Activated CD4-positive, alpha-beta memory T cell treated with anti-CD3 and anti-CD28 coated beads, Interleukin-2, amount 10 ng/mL, durations not matched to agents 7 days and 5 days (primary cell): ENCODE measurements around the gene RSRP1. TPM values are rescaled to one million over a fixed set of nuclear protein-coding genes. Genes with fewer than 3 reads are reported as not detected.
"Not testable (repeated sequence)": the region's sequence is repeated elsewhere in the genome, so short reads cannot be mapped to it uniquely, and the experiment has no call there.

Experiments used
- CTCF ChIA-PET: fragments of 350-600 bp; sonication (Branson Sonifier 250); formaldehyde crosslinking; loops from one replicate; lab custom pipeline; 2021; ENCODE audit warnings: antibody characterized with exemption, inconsistent platforms; lab: Charles Lee
- POLR2A ChIA-PET: fragments of 350-600 bp; sonication (Branson Sonifier 250); formaldehyde crosslinking; loops from one replicate; lab custom pipeline; 2021; ENCODE audit warnings: antibody characterized with exemption; lab: Charles Lee
- DNase-seq: peaks from one replicate; pipeline ENCODE4 v3.0.0-alpha.2; 2020
- H3K27ac Mint-ChIP-seq: one replicate; pipeline ENCODE4 v1.8.0; 2021; ENCODE audit warnings: mild to moderate bottlenecking, mixed read lengths
- H3K27me3 Mint-ChIP-seq: one replicate; pipeline ENCODE4 v1.8.0; 2021; ENCODE audit warnings: mixed read lengths
- H3K36me3 Mint-ChIP-seq: one replicate; pipeline ENCODE4 v1.8.0; 2021; ENCODE audit warnings: low read depth, mixed read lengths
- H3K4me1 Mint-ChIP-seq: one replicate; pipeline ENCODE4 v1.8.0; 2021; ENCODE audit warnings: mixed read lengths
- H3K4me3 Mint-ChIP-seq: one replicate; pipeline ENCODE4 v1.8.0; 2021; ENCODE audit warnings: mild to moderate bottlenecking, mixed read lengths
- H3K9me3 Mint-ChIP-seq: one replicate; pipeline ENCODE4 v1.8.0; 2021; ENCODE audit warnings: mixed read lengths
- total RNA-seq, 2 experiments: library from RNA; stranded (reverse); gene quantifications; one replicate each; pipeline ENCODE4 v1.2.3, GENCODE V29; 2021

The RSRP1 gene
- total RNA-seq, 2 experiments from 2014 or later, result 236 to 237 TPM

- H3K36me3 Mint-ChIP-seq, CTCF ChIA-PET, H3K4me3 Mint-ChIP-seq, DNase-seq, H3K4me1 Mint-ChIP-seq, H3K9me3 Mint-ChIP-seq, H3K27ac Mint-ChIP-seq, H3K27me3 Mint-ChIP-seq, POLR2A ChIA-PET: not testable (repeated sequence)
Observed at GRCh38 chr1:25275648-25276047, 28.4 kb upstream of the RSRP1 start.

- H3K4me1 Mint-ChIP-seq, H3K9me3 Mint-ChIP-seq, CTCF ChIA-PET, H3K4me3 Mint-ChIP-seq, POLR2A ChIA-PET, H3K27ac Mint-ChIP-seq, DNase-seq, H3K27me3 Mint-ChIP-seq, H3K36me3 Mint-ChIP-seq: not testable (repeated sequence)
Observed at GRCh38 chr1:25272238-25272637, 25.0 kb upstream of the RSRP1 start, which contains the start of gene RHD. Gene RHD, plus strand, starts transcription at chr1:25272509. Its CDS starts 39 bp downstream, at chr1:25272548.

GRCh38 chr1:25268143-25268760, 21.0 kb upstream of the RSRP1 start:
- H3K27me3 Mint-ChIP-seq, DNase-seq, H3K4me1 Mint-ChIP-seq, POLR2A ChIA-PET, CTCF ChIA-PET, H3K9me3 Mint-ChIP-seq, H3K36me3 Mint-ChIP-seq: not testable (repeated sequence)
- peak overlapping the region; percentile 71 for H3K4me3 Mint-ChIP-seq
- H3K27ac Mint-ChIP-seq, result peak overlapping the region; percentile 67

GRCh38 chr1:25267288-25268142, 20.3 kb upstream of the RSRP1 start:
- H3K27ac Mint-ChIP-seq, result peak overlapping the region; percentile 67
- H3K9me3 Mint-ChIP-seq, H3K4me1 Mint-ChIP-seq, CTCF ChIA-PET, POLR2A ChIA-PET, H3K27me3 Mint-ChIP-seq: not testable (repeated sequence)
- peak; percentile 85 for DNase-seq
- peaks cover 17% of the 10 kb centered on the region for H3K36me3 Mint-ChIP-seq
- H3K4me3 Mint-ChIP-seq, result peak overlapping the region; percentile 71

- Mint-ChIP-seq H3K27ac (peak overlapping the region; percentile 79), H3K4me3 (peak overlapping the region; percentile 88), H3K36me3 (peaks cover 21% of the 10 kb centered on the region)
- H3K4me1 Mint-ChIP-seq, CTCF ChIA-PET, POLR2A ChIA-PET, H3K9me3 Mint-ChIP-seq, H3K27me3 Mint-ChIP-seq: not testable (repeated sequence)
- peak; percentile 26 for DNase-seq
Observed at GRCh38 chr1:25266554-25267287, 19.5 kb upstream of the RSRP1 start.

GRCh38 chr1:25260336-25260735, 13.1 kb upstream of the RSRP1 start:
- not testable (repeated sequence) for H3K27me3 Mint-ChIP-seq, DNase-seq, H3K4me3 Mint-ChIP-seq, H3K9me3 Mint-ChIP-seq
- Mint-ChIP-seq H3K27ac (peak overlapping the region; percentile 40), H3K4me1 (peaks cover 18% of the 10 kb centered on the region), H3K36me3 (peaks cover 19% of the 10 kb centered on the region)
- ChIA-PET POLR2A (interaction anchor here (1.2 kb wide), 1 partner anchor 13 kb away, joined by 6 read pairs; the partner anchor contains the start of gene RSRP1), CTCF (interaction anchor here (0.9 kb wide), 1 partner anchor 21 kb away, joined by 4 read pairs; no protein-coding TSS in a partner anchor)

GRCh38 chr1:25259813-25260212, 12.6 kb upstream of the RSRP1 start:
- H3K27me3 Mint-ChIP-seq, H3K4me3 Mint-ChIP-seq, H3K27ac Mint-ChIP-seq, H3K9me3 Mint-ChIP-seq, DNase-seq: not testable (repeated sequence)
- Mint-ChIP-seq H3K4me1 (peaks cover 18% of the 10 kb centered on the region), H3K36me3 (peaks cover 19% of the 10 kb centered on the region)
- POLR2A ChIA-PET, result interaction anchor here (1.2 kb wide), 1 partner anchor 12 kb away, joined by 6 read pairs; the partner anchor contains the start of gene RSRP1
- CTCF ChIA-PET, result interaction anchor here (0.9 kb wide), 1 partner anchor 20 kb away, joined by 4 read pairs; no protein-coding TSS in a partner anchor

GRCh38 chr1:25257196-25257595, 9.9 kb upstream of the RSRP1 start:
- CTCF ChIA-PET, result interaction anchor here (1.2 to 2.4 kb wide), 2 partner anchors 10 to 264 kb away, joined by 4 to 9 read pairs; partner anchors contain the start of gene RSRP1
- H3K36me3 Mint-ChIP-seq, result peaks cover 2% of the 10 kb centered on the region
- peaks cover 17% of the 10 kb centered on the region for H3K4me1 Mint-ChIP-seq
- H3K27ac Mint-ChIP-seq, result no peak overlapping the region
- no peak for DNase-seq
- POLR2A ChIA-PET, result interaction anchor here (0.7 to 4.2 kb wide), 3 partner anchors 10 to 545 kb away, joined by 4 to 25 read pairs (median 8); partner anchors contain the start of gene RSRP1
- no peaks in the 10 kb centered on the region for H3K27me3 Mint-ChIP-seq
- no peaks in the 10 kb centered on the region for H3K9me3 Mint-ChIP-seq
- no peak overlapping the region for H3K4me3 Mint-ChIP-seq

- H3K27ac Mint-ChIP-seq, result no peak overlapping the region
Observed at GRCh38 chr1:25256578-25256965, 9.3 kb upstream of the RSRP1 start.

GRCh38 chr1:25255706-25256577, 8.7 kb upstream of the RSRP1 start:
- Mint-ChIP-seq H3K4me1 (peaks cover 15% of the 10 kb centered on the region), H3K4me3 (no peak overlapping the region), H3K27ac (no peak overlapping the region), H3K27me3 (no peaks in the 10 kb centered on the region), H3K36me3 (no peaks in the 10 kb centered on the region), H3K9me3 (no peaks in the 10 kb centered on the region)
- DNase-seq, result no peak
- CTCF ChIA-PET, result interaction anchor here (1.0 to 2.4 kb wide), 3 partner anchors 9 to 12 kb away, joined by 3 to 9 read pairs (median 4); partner anchors contain the start of gene RSRP1
- POLR2A ChIA-PET, result interaction anchor here (0.6 to 4.2 kb wide), 4 partner anchors 9 to 327 kb away, joined by 3 to 25 read pairs (median 6); partner anchors contain the start of genes RSRP1 and SYF2

More at GRCh38 chr1:25256578-25256965, 9.3 kb upstream of the RSRP1 start:
- DNase-seq, result no peak
- H3K36me3 Mint-ChIP-seq, result no peaks in the 10 kb centered on the region
- H3K4me1 Mint-ChIP-seq, result peaks cover 17% of the 10 kb centered on the region
- H3K27me3 Mint-ChIP-seq, result no peaks in the 10 kb centered on the region
- POLR2A ChIA-PET, result interaction anchor here (1.6 to 4.2 kb wide), 3 partner anchors 9 to 25 kb away, joined by 5 to 25 read pairs (median 8); partner anchors contain the start of genes RSRP1 and SYF2
- CTCF ChIA-PET, result interaction anchor here (2.4 kb wide), 1 partner anchor 9 kb away, joined by 9 read pairs; the partner anchor contains the start of gene RSRP1
- H3K9me3 Mint-ChIP-seq, result no peaks in the 10 kb centered on the region
- H3K4me3 Mint-ChIP-seq, result no peak overlapping the region

- no peaks in the 10 kb centered on the region for H3K4me1 Mint-ChIP-seq
- ChIA-PET CTCF (interaction anchor here (1.4 kb wide), 1 partner anchor 14 kb away, joined by 6 read pairs; no protein-coding TSS in a partner anchor), POLR2A (interaction anchor here (0.8 to 1.6 kb wide), 2 partner anchors 9 to 22 kb away, joined by 3 to 9 read pairs; partner anchors contain the start of gene SYF2)
Observed at GRCh38 chr1:25253911-25254310, 6.7 kb upstream of the RSRP1 start.

More at GRCh38 chr1:25253911-25254310, 6.7 kb upstream of the RSRP1 start:
- H3K27ac Mint-ChIP-seq, result no peak overlapping the region
- no peak for DNase-seq
- H3K36me3 Mint-ChIP-seq, result no peaks in the 10 kb centered on the region
- no peak overlapping the region for H3K4me3 Mint-ChIP-seq
- H3K9me3 Mint-ChIP-seq, result no peaks in the 10 kb centered on the region
- no peaks in the 10 kb centered on the region for H3K27me3 Mint-ChIP-seq
